RCC 7860 (cell line): ENCODE results near the gene EIF1.
"Not testable (repeated sequence)": the region's sequence is repeated elsewhere in the genome, so short reads cannot be mapped to it uniquely, and the experiment has no call there.

ENCODE experiments used
- DNase-seq: peaks from one replicate; pipeline ENCODE4 v3.0.0-alpha.2; 2015; ENCODE audit warnings: low spot score
- FAIRE-seq: peaks from 2 replicates; lab custom pipeline; 2012; peaks lifted over from hg19 to GRCh38; lab: Jason Lieb, UNC

The EIF1 gene

DNA sequence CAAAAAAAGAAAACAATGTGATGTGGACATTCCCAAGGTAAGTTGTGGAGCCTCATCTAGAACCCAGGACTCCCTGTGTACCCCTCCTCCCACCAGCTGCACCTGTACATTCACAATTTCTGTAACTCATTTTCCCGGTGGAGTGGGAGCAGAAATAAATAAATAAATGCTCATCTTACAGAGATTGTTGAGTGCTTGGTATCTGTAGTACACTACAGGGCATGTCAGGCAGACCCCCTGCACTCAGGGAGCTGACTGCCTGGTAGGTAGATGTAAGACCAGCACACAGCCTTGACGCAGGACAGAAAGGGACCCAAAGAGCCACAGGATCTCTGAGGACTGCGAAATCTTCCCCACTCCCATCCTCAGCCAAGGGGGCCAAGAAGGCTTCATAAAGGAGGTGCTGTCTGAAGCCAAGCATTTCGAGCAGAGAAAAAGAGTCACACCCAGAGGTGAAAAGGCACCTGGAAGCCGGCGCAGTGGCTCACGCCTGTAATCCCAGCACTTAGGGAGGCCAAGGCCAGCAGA lies 6.5 kb downstream of the EIF1 start:
- DNase-seq, result no peak
- FAIRE-seq, result no peak

- FAIRE-seq, result peak; percentile 67
These were observed 7.5 kb downstream of the EIF1 start for GRCh38 chr17:41695954-41696757.

DNA sequence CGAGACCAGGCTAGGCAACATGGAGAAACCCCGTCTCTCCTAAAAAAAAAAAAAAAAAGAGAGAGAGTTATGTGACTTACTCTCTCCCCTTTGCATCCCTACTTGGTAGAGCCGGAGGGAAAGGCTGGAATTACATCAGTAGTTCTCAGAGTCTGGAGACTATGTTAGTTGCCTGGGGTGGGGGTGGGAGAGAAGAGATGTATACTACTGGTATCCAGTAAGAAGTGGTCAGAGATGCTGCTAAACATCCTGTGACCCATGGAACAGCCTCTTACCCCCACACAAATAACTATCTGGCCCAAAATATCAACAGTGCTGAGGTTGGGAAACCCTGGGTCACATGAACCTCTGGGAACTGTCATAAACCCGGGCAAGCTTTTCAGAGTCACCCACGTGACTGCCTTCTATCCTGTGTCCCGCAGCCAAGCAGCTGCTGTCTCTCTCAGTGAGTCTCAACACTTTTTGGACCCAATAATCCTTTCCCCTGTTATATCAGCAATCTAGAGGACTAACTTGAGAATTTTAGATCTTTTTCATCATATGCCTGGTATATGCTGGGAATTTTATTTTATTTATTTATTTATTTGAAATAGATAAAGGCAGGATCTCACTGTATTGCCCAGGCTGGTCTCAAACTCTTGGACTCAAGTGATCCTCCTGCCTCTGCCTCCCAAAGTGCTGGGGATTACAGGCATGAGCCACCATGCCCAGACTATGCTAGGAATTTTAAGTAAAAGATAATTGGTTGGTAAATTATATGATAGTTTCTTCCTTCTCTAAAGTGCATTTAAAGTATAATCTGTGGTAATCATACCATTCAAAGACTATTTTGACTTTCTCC lies 8.7 kb downstream of the EIF1 start:
- DNase-seq (no peak), FAIRE-seq (no peak)

More at GRCh38 chr17:41695954-41696757, 7.5 kb downstream of the EIF1 start:
- DNase-seq, result peak; percentile 51

DNA sequence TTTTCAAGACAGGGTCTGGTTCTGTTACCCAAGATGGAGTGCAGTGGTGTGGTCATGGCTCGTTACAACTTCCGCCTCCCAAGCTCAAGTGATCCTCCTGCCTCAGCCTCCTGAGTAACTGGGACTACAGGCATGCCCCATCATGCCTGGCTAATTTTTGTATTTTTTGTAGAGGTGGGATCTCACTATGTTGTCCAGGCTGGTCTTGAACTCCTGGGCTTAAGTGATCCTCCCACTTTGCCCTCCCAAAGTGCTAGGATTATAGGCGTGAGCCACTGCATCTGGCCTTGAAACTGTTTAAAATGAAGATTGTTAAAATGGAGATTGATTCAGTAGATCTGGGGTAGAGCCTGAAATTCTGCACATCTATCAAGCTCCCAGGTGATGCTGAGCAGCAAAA lies 12.2 kb downstream of the EIF1 start:
- not testable (repeated sequence) for FAIRE-seq, DNase-seq

DNA sequence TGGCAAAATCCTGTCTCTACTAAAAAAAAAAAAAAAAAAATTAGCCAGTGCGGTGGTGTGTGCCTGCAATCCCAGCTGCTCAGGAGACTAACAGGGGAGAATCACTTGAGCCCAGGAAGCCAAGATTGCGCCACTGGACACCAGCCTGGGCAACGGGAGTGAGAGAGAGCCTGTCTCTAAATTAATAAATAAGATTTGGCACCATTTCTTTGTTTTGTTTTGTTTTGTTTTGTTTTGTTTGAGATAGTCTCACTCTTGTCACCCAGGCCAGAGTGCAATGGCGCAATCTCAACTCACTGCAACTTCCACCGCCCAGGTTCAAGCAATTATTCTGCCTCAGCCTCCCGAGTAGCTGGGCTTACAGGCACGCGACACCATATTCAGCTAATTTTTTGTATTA lies 14.0 kb downstream of the EIF1 start:
- no peak for FAIRE-seq

DNA sequence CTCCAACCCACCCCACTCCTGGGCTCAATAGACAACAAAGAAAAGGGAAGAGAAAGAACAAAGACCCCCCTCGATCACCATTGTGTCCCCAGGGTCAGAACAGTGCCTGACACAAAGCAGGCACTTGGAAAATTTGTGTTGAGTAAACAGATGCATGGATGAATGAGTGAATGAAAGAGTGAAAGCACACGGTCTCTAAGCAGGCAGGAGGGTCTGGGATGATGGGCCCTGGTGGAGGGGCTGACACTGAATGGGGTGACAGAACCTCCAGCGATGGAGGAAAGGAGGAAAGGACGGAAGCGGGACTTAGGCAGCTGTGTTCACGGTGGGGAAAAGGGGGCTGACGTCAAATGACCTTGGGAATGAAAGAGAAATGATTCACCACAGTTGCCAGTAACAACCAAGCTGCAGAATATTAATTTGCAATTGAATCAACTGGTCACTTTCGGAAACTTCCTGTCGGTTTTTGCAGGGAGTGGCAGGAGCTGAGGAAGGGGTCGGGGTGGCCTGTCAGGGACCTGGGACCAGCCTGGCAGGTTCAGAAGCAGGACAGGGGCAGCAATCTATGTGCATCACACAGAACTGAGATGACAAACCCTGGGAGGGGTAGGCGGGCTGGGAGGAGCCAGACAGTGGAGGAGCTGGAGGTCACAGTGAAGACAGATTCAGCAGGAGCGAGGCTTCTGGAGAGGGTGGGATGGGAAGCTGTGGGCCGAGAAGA lies 16.7 kb downstream of the EIF1 start:
- FAIRE-seq, result no peak

More for the DNA sequence above, 14.0 kb downstream of the EIF1 start:
- DNase-seq, result no peak

GRCh38 chr17:41707803-41708669 lies 19.4 kb downstream of the EIF1 start:
- no peak for FAIRE-seq

More for the DNA sequence above, 16.7 kb downstream of the EIF1 start:
- no peak for DNase-seq

GRCh38 chr17:41710472-41711090 lies 21.9 kb downstream of the EIF1 start:
- DNase-seq (peak; percentile 63), FAIRE-seq (no peak)

More at GRCh38 chr17:41707803-41708669, 19.4 kb downstream of the EIF1 start:
- no peak for DNase-seq

DNA sequence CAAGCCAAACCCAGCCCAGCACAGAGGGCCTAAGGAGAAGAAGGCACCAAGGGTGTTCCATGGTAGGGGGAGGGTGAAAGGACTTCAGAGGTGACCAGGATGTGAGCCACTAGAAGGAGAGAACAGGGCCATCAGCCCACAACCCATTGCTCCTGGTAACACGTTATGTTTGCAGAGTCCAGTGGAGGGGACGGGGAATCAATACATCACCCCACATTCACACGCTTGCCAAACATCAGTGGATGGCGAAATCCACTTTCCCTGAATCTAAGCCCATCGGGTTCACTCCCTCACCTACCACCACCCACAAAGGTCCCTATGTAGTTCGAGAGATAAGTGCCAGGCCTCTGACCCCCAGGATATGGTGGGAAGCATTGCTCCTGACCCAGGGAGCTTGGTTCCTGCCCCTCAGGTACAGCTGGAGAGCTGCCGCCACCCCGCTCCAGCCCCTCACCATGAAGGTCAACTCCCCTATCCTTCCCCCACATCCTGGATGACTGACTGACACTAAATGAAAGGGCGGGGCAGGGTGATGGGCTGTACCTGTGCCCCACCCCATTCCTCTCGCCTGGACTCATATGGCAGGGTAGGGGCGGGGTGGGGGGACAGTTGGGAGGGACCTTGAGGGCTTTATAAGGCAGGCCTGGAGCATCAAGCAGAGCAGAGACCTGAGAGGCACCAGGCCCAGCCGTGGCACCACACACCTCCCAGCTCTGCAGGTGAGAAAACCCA lies 23.1 kb downstream of the EIF1 start, which contains the start of gene GAST:
Gene GAST (plus strand): TSS at position 663 of the 732 bp plus-strand sequence. CDS start 3,106 bp downstream, outside the sequence.
- no peak for FAIRE-seq
- no peak for DNase-seq

DNA sequence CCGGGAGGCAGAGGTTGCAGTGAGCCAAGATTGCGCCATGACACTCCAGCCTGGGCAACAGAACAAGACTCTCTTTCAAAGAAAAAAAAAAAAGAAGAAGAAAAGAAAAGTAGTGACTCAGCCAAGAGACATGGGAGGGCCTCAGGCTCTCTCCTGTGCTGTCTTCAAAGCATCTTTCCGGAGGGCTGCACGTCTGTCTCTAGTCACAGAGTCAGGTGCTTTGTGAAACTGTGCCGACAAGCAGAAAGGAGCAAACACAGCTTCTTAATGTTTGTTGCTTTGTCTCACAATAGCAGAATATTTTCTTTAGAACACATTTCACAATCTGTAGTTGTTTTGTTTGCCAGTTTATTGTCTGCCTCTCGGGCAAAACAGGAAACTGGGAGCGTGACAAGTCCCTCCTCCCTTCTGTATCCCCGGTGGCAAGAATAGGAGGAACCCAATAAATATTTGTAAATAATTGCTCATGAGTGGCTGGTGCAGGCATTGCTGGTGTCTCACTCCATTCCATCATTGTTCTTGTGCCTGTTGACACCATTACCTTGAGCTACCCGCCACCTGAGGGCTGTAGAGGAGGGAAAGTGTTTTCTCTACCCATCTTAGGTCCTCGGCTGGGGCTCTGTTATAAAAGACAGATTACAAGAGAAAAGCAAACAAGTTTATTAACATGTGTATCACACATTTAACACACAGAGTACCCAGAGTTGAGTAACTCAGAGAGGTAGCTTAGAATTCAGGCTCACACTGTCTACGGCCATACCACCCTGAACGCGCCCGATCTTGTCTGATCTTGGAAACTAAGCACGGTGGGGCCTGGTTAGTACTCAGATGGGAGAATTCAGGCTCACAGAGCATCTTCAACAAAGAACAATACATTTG lies 29.0 kb downstream of the EIF1 start:
- no peak for FAIRE-seq
- DNase-seq, result no peak

DNA sequence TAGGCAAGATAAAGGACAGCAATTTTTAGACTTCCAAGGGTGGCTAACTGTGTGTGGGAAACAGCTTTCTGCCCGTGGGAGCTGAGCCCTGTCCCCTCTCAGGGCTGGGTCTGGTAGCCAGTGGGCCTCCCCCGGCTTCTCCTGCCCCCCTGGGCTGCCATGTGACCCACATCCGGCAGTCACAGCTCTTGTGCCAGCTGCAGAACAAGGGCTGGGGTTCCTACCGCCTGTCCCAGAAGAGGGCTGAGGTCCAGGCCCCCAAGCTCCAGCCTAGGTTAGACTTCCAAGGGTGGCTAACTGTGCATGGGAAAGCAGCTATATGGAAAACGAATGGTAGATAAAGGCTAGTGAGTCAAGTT lies 29.6 kb downstream of the EIF1 start:
- FAIRE-seq, result no peak
- DNase-seq, result no peak

DNA sequence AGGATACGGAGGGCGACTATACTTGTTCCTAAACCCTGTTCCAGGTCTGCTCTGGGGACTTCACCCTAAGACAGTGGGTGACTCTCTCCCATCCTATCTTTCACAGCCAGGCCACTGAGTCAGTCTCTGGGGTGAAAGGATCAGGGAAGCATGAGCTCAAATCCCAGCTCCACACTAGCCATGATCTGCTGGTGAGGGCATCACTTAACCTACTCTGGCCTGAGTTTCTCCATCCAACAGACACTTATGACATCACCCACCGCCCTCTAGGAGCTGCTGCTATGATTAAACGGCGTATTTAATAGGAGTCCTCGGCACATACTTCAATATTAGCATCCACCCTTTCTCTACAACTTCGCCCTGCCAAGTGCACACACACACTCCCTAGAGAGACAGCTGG lies 33.5 kb downstream of the EIF1 start:
- FAIRE-seq, result no peak
- DNase-seq, result no peak

GRCh38 chr17:41723801-41724475 lies 35.3 kb downstream of the EIF1 start:
- no peak for FAIRE-seq
- no peak for DNase-seq

GRCh38 chr17:41724476-41725050 lies 35.9 kb downstream of the EIF1 start:
- FAIRE-seq (no peak), DNase-seq (no peak)

GRCh38 chr17:41725134-41725533 lies 36.4 kb downstream of the EIF1 start:
- FAIRE-seq (no peak), DNase-seq (no peak)

DNA sequence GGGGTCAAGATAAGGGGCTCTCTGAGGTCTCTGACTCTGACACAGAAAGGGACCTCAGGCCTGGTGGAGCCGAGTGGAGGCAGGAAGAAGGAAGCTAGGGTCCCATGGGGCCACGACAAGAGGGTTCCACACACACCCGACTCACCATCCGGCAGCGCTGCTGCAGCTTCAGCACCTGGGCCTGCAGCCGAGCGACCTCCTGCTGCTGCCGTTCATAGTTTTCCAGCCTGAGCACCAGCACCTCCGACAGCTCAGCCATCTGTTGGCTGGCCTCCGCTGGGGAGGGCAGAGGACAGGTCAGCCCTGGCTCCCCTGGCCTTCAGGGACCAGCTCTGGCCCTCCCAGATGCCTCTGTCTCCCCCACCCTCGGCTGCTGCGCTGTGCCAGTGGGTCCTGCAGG lies 39.4 kb downstream of the EIF1 start:
- FAIRE-seq (no peak), DNase-seq (no peak)

DNA sequence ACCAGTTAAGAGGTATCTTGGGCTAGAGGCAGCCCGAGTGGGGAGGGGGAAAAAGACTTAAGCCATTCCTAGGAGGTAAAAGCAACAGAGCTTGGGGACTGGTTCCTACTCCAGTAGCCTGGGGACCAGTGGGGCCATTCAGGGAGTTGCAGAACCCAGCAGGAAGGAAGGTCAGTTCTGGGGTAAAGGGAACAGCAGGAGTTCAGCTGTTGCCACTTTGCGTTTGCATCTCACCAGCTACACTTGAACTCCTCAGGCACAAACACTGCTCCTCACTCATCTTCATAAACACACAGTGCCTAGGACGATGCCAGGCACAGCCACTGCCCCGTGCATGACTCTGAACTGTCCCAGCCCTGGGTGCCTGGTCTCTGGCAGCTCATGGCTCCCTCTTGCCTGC lies 41.8 kb downstream of the EIF1 start:
- DNase-seq, result no peak
- FAIRE-seq, result no peak
